Upper lobe of right lung (tissue), 1 donor: ENCODE data around the gene MAP4K4. TPM values are rescaled to one million over a fixed set of nuclear protein-coding genes. Genes with fewer than 3 reads are reported as not detected.
A peak's percentile ranks its signal among the peaks of the same experiment; 100 is the strongest.

Experiments
- ATAC-seq: fragments of 200-7000 bp; cut with Tn5 transposase; one replicate; pipeline ENCODE4 v1.9.1; 2020; ENCODE audit warnings: mild to moderate bottlenecking, moderate library complexity
- DNase-seq: peaks from one replicate; pipeline ENCODE4 v3.0.0-alpha.2; 2020
- H3K27ac ChIP-seq: fragments of 200-600 bp; one replicate; pipeline ENCODE4 v1.8.0; 2022
- H3K27me3 ChIP-seq: fragments of 200-600 bp; one replicate; pipeline ENCODE4 v1.8.0; 2022; ENCODE audit warnings: mild to moderate bottlenecking
- H3K36me3 ChIP-seq: fragments of 200-600 bp; one replicate; pipeline ENCODE4 v1.8.0; 2022
- H3K4me1 ChIP-seq: fragments of 200-600 bp; one replicate; pipeline ENCODE4 v1.8.0; 2022
- H3K4me3 ChIP-seq: fragments of 200-600 bp; one replicate; pipeline ENCODE4 v1.8.0; 2022; ENCODE audit warnings: mild to moderate bottlenecking
- H3K9me3 ChIP-seq: fragments of 200-600 bp; one replicate; pipeline ENCODE4 v1.8.0; 2022
- intact Hi-C: fragments of 100-400 bp; cut with DNase I; formaldehyde crosslinking; loops from one replicate; pipeline ENCODE4 v1.11.0; 2022
- total RNA-seq: library from RNA; stranded (reverse); fragmentation: NEBNext Ultra II Directional; extraction: Animal tissue kit (Norgen Biotek cat#: 25700); gene quantifications from one replicate; pipeline ENCODE4 v1.2.1, GENCODE V29; 2021
- TF ChIP-seq, protein P1 (sequence below): fragments of 200-600 bp; IDR thresholded peaks from one replicate; pipeline ENCODE4 v1.8.0; 2022; ENCODE audit warnings: antibody characterized with exemption
- donor health status: DM: no; HTN: yes; CAD: no; lungs with severe emphysema.

MAP4K4 gene
- total RNA-seq, 1 donor from 2014 or later, result 88.7 TPM

DNA sequence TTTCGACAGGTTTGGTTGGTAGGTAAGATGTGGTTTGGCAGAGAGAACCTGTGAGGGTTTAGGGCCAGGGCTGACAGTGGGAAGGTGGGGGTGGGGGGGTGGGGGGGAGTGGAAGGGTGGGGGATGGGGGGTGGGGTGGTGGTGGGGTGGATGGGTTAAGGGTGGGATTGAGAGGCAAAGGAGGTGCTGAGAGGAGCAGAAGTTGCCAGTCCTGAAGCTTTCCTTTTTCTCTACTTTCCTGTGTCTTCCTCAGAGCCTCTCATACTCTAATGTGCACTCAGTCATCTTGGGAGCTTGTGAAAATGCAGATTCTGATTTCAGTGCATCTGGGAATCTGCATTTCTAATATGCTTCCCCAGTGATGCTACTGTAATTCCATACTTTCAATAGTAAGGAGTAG lies 21.0 kb downstream of the MAP4K4 start:
- Histone ChIP-seq H3K4me3 (no peak overlapping the region), H3K4me1 (peaks cover 22% of the 10 kb centered on the region), H3K27ac (no peak overlapping the region), H3K9me3 (no peaks in the 10 kb centered on the region), H3K36me3 (no peaks in the 10 kb centered on the region), H3K27me3 (no peaks in the 10 kb centered on the region)
- intact Hi-C loops, result no loop called here
- ATAC-seq (no peak), DNase-seq (no peak)
- TF ChIP-seq, protein P1, sequence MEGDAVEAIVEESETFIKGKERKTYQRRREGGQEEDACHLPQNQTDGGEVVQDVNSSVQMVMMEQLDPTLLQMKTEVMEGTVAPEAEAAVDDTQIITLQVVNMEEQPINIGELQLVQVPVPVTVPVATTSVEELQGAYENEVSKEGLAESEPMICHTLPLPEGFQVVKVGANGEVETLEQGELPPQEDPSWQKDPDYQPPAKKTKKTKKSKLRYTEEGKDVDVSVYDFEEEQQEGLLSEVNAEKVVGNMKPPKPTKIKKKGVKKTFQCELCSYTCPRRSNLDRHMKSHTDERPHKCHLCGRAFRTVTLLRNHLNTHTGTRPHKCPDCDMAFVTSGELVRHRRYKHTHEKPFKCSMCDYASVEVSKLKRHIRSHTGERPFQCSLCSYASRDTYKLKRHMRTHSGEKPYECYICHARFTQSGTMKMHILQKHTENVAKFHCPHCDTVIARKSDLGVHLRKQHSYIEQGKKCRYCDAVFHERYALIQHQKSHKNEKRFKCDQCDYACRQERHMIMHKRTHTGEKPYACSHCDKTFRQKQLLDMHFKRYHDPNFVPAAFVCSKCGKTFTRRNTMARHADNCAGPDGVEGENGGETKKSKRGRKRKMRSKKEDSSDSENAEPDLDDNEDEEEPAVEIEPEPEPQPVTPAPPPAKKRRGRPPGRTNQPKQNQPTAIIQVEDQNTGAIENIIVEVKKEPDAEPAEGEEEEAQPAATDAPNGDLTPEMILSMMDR, result no peak

DNA sequence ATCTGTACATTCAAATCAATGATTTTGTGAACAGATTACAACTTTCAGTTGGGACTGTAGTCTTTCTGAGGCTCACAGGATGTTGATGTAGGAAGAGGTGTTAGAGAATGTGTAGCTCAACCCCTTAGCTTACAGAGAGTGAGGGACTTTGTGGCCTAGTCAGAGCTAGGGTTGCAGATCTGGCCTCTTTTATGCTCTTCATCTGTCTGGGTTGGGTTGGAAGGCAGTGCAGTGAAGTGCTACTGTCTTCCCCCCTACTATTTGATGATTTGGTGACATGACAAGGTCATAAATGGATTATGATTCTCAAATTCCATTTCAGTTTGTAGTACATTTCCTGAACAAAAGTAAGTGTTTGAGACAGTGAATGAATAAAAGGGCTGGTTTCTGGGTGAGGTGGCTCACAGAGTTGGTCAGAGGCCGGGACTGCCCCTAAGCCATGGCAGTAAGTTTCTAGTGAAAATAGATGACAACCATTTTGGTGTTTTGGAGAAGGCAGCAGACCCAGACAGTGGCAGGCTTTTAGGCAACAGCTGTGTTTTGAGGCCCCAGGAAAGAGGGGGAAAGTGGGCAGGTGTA lies 21.6 kb downstream of the MAP4K4 start:
- Histone ChIP-seq H3K36me3 (no peaks in the 10 kb centered on the region), H3K27ac (no peak overlapping the region), H3K4me1 (peaks cover 22% of the 10 kb centered on the region), H3K27me3 (no peaks in the 10 kb centered on the region), H3K4me3 (no peak overlapping the region), H3K9me3 (no peaks in the 10 kb centered on the region)
- intact Hi-C loops, result no loop called here
- ATAC-seq (peak; percentile 40), DNase-seq (no peak)
- TF ChIP-seq, protein P1, result no peak

DNA sequence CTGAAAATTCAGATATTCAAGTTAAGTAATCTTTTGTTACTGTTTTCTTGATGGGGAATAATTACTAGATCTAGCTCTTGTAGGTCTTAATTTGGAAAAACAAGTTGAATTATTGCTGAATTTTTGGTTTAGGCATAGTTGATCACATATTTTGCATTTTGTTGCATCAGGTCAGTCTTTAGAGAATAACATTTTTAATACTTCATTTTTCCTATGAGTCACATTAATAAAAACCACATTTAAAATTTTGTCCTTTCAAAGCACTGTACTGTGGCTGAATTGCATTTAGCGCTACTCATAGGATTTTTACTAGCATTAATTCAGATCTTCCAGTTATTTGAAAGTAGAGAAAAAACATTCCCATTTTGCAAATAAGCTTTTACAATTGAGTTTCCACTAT lies 23.2 kb downstream of the MAP4K4 start:
- DNase-seq (no peak), ATAC-seq (no peak)
- TF ChIP-seq, protein P1, result no peak
- Histone ChIP-seq H3K27me3 (no peaks in the 10 kb centered on the region), H3K9me3 (no peaks in the 10 kb centered on the region), H3K27ac (no peak overlapping the region), H3K4me3 (no peak overlapping the region), H3K36me3 (no peaks in the 10 kb centered on the region), H3K4me1 (peaks cover 37% of the 10 kb centered on the region)
- intact Hi-C loops, result no loop called here

DNA sequence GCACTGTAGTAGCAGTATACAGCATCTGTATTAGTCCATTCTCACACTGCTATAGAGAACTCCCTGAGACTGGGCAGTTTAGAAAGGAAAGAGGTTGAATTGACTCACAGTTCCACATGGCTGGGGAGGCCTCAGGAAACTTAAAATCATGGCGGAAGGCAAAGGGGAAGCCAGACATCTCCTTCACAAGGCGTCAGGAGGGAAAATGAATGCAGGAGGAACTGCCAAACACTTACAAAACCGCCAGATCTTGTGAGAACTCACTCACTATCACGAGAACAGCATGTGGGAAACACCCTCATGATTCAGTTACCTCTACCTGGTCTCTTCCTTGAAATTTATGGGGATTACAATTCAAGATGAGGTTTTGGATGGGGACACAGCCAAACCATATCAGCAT lies 25.4 kb downstream of the MAP4K4 start:
- H3K4me3 ChIP-seq, result no peak overlapping the region
- H3K9me3 ChIP-seq, result no peaks in the 10 kb centered on the region
- H3K36me3 ChIP-seq, result no peaks in the 10 kb centered on the region
- TF ChIP-seq, protein P1, result no peak
- no peaks in the 10 kb centered on the region for H3K27me3 ChIP-seq
- intact Hi-C loops, result no loop called here
- H3K4me1 ChIP-seq, result peaks cover 33% of the 10 kb centered on the region
- DNase-seq, result no peak
- peak; percentile 58 for ATAC-seq
- peak overlapping the region; percentile 1 for H3K27ac ChIP-seq

DNA sequence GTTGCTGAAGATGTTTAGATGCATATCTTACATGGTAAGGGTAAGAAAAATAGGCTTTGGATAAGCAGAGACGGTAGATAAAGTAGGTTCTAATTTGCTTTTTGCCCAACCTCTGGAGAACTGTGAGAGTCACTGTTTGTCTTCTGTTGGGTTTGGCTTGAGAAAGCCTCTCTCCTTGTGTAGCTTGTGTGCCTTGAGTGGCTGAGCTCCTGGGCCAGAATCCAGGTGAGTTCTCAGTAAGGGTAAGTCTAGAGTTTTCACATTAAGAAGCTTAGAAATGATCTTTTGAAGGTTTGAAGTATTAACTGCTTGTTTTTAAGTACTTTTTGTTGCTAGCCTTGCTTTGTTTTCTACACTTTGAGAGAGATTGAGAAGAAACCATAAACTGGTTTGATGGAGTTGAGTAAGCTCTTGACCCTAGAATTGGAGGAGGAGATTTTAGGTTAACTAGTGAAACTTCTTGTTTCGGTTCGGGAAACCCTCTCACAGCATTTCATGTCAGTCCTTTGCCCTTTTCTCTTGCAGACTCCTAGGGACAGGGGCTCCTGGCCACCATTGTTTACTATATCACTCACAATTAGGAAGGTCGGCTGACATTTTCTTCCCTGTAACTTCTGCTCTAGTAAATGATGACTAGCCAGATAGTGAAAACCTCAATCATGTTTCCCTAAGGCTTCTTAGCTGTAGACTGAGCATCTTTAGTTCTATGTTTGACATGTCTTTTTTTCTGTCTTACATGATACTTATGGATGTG lies 26.0 kb downstream of the MAP4K4 start:
- H3K36me3 ChIP-seq, result no peaks in the 10 kb centered on the region
- H3K27ac ChIP-seq, result peak overlapping the region; percentile 1
- intact Hi-C loops, result no loop called here
- no peaks in the 10 kb centered on the region for H3K27me3 ChIP-seq
- peak overlapping the region; percentile 7 for H3K4me3 ChIP-seq
- H3K9me3 ChIP-seq, result no peaks in the 10 kb centered on the region
- ATAC-seq (peak; percentile 82), DNase-seq (no peak)
- TF ChIP-seq, protein P1, result no peak
- peaks cover 33% of the 10 kb centered on the region for H3K4me1 ChIP-seq
